Right lobe of liver (tissue), 6 donors: Measurements from ENCODE around the gene GDI1. TPM values are rescaled to one million over a fixed set of nuclear protein-coding genes. Genes with fewer than 3 reads are reported as not detected.
A peak's percentile ranks its signal among the peaks of the same experiment; 100 is the strongest.

ENCODE experiments used
- ATAC-seq, 4 donors: fragments of 200-7000 bp; cut with Tn5 transposase; one replicate each; pipeline ENCODE4 v1.9.1; 2020; ENCODE audit warnings: mild to moderate bottlenecking in 4 of 4, moderate library complexity in 4 of 4
- DNase-seq, 3 donors: peaks; one replicate each; pipeline ENCODE4 v3.0.0-alpha.2; 2020
- H3K27ac ChIP-seq, 3 donors: fragments of 200-600 bp; one replicate each; pipeline ENCODE4 v1.8.0; 2022
- H3K27me3 ChIP-seq, 2 donors: fragments of 200-600 bp; one replicate each; pipeline ENCODE4 v1.8.0; 2022
- H3K36me3 ChIP-seq, 4 donors: fragments of 200-600 bp; sonication (generic) in 1 of 4; one replicate each; pipeline versions ENCODE4 v1.5.1 to v1.8.0; 2017 to 2022; ENCODE audit warnings: control low read depth in 1 of 4
- H3K4me1 ChIP-seq, 4 donors: fragments of 200-600 bp; sonication (generic) in 1 of 4; one replicate each; pipeline versions ENCODE4 v1.5.1 to v1.8.0; 2017 to 2022; ENCODE audit warnings: control low read depth in 1 of 4
- H3K4me3 ChIP-seq, 3 donors: fragments of 200-600 bp; one replicate each; pipeline ENCODE4 v1.8.0; 2022
- H3K9me3 ChIP-seq, 4 donors: fragments of 200-600 bp; sonication (generic) in 1 of 4; one replicate each; pipeline versions ENCODE4 v1.5.1 to v1.8.0; 2017 to 2022; ENCODE audit warnings: control low read depth in 1 of 4
- POLR2A ChIP-seq: fragments of 450-650 bp; IDR thresholded peaks from one replicate; pipeline ENCODE4 v1.6.1; 2017; ENCODE audit warnings: antibody characterized with exemption, mild to moderate bottlenecking
- WGBS: methylation state at CpG from one replicate; pipeline ENCODE4 v1.1.6; 2018; ENCODE audit warnings: low coverage, low lambda C conversion rate; ENCODE audit not compliant: insufficient coverage; ENCODE audit errors: missing lambda C conversion rate; 5-methylcytosine and 5-hydroxymethylcytosine counted together
- intact Hi-C, 2 donors: fragments of 100-400 bp; cut with DNase I; formaldehyde crosslinking; loops; one replicate each; pipeline versions ENCODE4 v1.11.2 to v1.14.1; 2022
- total RNA-seq, 6 experiments: library from RNA; depleted of rRNA in 2 of 6; stranded (reverse); fragments of >200 nt in 2 of 6; fragmentation: NEBNext Ultra II Directional in 3 of 6; extraction: Animal tissue kit (Norgen Biotek cat#: 25700) in 3 of 6; gene quantifications; one replicate each; pipeline versions ENCODE4 v1.1.0 to v1.2.4, GENCODE V29; 2016 to 2023
- TF ChIP-seq, protein P1 (sequence below), 4 donors: fragments of 200-600 bp in 3 of 4; fragments of 450-650 bp in 1 of 4; IDR thresholded peaks; one replicate each; pipeline versions ENCODE4 v1.5.1 to v1.8.0; 2016 to 2022; ENCODE audit warnings: antibody characterized with exemption in 4 of 4, mild to moderate bottlenecking in 2 of 4
- donor health status: DM: no; HTN: yes; CAD: no.
- donor health status: DM: no; HTN: no; CAD: no.
- donor health status: DM: no; HTN: no; CAD: no.
- donor health status: DM: no; HTN: yes; CAD: no.
- donor health status: DM: no; HTN: yes; CAD: no.

The GDI1 gene
- total RNA-seq, 6 experiments from 2014 or later = 26.8 to 37.7 (median 30.9) TPM

DNA sequence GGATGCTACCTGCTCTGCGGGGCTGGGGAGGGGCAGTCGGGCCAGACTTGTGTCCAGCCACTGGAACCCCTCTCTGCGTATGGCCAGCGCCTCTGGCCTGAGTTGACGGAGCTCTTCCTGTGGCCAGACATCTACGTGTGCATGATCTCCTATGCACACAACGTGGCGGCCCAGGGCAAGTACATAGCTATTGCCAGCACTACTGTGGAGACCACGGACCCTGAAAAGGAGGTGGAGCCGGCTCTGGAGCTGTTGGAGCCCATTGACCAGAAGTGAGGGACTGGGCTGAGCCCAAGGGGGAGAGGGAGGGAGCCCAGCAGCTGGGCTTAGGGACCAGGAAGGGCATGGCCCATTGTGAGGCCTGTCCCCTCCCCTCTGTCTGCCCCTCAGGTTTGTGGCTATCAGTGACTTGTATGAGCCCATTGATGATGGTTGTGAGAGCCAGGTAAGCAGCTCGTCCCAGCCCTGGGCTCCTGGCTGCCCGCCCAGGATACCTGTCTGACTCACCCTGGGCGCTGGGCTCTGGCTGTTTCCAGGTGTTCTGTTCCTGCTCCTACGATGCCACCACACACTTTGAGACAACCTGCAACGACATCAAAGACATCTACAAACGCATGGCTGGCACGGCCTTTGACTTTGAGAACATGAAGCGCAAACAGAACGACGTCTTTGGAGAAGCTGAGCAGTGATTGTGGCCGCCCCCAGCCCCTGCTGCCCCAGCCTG lies 5.2 kb downstream of the GDI1 start:
- WGBS = no CpG with 5 or more reads among the region's 21 CpGs
- H3K27me3 ChIP-seq = no peaks in the 10 kb centered on the region
- no peaks in the 10 kb centered on the region for H3K36me3 ChIP-seq
- TF ChIP-seq POLR2A = no peak
- intact Hi-C loops = no loop called here
- no peaks in the 10 kb centered on the region for H3K9me3 ChIP-seq
- H3K27ac ChIP-seq = no peak overlapping the region
- no peak overlapping the region for H3K4me3 ChIP-seq
- ATAC-seq = no peak
- no peak for DNase-seq
- H3K4me1 ChIP-seq = peaks cover 0 to 4% (median 0%) of the 10 kb centered on the region in 4 donors

DNA sequence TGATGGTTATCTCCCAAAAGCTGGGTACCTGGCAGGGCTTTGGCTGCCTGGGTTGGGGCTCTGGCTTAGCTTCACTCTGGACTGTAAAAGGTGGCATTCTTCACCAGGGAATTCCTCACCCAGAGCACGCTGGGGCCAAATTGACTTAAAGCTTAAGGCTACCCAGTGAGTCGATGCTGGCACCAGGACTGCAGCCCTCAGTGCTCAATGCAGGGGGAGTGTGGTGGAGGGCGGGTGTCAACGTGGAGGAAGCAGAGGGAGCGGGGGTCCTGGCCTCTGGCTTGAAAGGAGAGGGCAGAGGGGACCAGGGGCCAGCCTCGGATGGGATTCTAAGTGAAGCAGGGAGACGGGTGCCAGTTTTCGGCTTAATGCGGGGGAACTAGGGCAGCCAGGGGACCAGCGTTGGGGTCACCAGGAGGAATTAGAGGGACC lies 6.5 kb downstream of the GDI1 start:
- Histone ChIP-seq H3K4me1 (peaks cover 0 to 4% (median 0%) of the 10 kb centered on the region in 4 donors), H3K4me3 (peak overlapping the region in 2 of 3 donors; percentile 18 to 64), H3K9me3 (no peaks in the 10 kb centered on the region), H3K27ac (peak overlapping the region in 2 of 3 donors; percentile 47 to 53), H3K36me3 (no peaks in the 10 kb centered on the region), H3K27me3 (no peaks in the 10 kb centered on the region)
- 23% methylated on average over 6 of the region's 10 CpGs for WGBS
- TF ChIP-seq, protein P1, sequence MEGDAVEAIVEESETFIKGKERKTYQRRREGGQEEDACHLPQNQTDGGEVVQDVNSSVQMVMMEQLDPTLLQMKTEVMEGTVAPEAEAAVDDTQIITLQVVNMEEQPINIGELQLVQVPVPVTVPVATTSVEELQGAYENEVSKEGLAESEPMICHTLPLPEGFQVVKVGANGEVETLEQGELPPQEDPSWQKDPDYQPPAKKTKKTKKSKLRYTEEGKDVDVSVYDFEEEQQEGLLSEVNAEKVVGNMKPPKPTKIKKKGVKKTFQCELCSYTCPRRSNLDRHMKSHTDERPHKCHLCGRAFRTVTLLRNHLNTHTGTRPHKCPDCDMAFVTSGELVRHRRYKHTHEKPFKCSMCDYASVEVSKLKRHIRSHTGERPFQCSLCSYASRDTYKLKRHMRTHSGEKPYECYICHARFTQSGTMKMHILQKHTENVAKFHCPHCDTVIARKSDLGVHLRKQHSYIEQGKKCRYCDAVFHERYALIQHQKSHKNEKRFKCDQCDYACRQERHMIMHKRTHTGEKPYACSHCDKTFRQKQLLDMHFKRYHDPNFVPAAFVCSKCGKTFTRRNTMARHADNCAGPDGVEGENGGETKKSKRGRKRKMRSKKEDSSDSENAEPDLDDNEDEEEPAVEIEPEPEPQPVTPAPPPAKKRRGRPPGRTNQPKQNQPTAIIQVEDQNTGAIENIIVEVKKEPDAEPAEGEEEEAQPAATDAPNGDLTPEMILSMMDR (IDR thresholded peaks at IDR 0.05) = no peak
- TF ChIP-seq POLR2A = no peak
- peak in 2 of 4 donors; percentile 5 to 8 for ATAC-seq
- DNase-seq = no peak
- intact Hi-C loops = no loop called here

DNA sequence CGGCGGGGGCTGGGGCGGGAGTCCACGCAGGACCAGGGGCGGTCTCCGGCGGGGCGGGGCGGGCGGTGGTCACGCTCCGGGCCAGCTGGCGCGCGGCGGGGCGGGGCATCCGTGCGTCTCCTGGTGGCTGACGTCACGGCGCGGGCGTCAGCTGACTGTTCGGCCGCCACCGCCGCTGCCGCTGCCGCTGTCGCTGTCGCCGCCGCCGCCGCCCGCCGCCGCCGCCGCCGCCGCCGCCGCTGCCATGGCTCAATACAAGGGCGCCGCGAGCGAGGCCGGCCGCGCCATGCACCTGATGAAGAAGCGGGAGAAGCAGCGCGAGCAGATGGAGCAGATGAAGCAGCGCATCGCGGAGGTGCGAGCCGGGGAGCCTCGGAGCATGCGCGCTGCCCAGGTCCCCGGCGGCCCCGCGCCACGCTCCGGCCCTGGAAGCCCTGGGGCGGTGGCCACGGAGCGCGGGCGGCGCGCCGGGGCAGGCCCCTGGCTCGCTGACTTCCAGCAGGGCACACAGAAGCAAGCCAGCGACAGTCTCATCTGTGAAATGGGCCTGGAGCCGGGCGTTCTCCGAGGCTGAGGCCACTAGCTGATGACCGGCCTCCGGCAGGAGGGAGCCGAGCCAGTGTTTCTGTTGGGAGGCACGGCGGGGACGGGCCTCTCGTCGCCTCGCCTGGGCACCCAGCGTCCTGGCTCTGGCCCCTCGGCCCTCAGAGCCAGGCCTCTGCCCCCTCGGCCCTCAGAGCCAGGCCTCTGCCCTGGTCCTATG lies 7.2 kb downstream of the GDI1 start, which contains the start of gene FAM50A:
Gene FAM50A (plus strand): TSS at position 150 of the 763 bp plus-strand sequence. CDS start 95 bp downstream, at position 245.
- ATAC-seq (peak; percentile 76 to 89 (median 84)), DNase-seq (peak; percentile 82 to 83 (median 82))
- Histone ChIP-seq H3K36me3 (no peaks in the 10 kb centered on the region), H3K27me3 (no peaks in the 10 kb centered on the region), H3K4me3 (peak within 1 kb of the TSS; percentile 54 to 64 (median 60)), H3K4me1 (peaks cover 0 to 4% (median 0%) of the 10 kb centered on the region in 4 donors), H3K9me3 (no peaks in the 10 kb centered on the region), H3K27ac (peak within 1 kb of the TSS; percentile 53 to 66 (median 54))
- 40% methylated on average over 1 of the region's 94 CpGs for WGBS
- intact Hi-C loops = no loop called here
- TF ChIP-seq, protein P1 (IDR thresholded peaks at IDR 0.05) = peak in 1 of 4 donors; percentile 5
- TF ChIP-seq POLR2A = peak; percentile 37

DNA sequence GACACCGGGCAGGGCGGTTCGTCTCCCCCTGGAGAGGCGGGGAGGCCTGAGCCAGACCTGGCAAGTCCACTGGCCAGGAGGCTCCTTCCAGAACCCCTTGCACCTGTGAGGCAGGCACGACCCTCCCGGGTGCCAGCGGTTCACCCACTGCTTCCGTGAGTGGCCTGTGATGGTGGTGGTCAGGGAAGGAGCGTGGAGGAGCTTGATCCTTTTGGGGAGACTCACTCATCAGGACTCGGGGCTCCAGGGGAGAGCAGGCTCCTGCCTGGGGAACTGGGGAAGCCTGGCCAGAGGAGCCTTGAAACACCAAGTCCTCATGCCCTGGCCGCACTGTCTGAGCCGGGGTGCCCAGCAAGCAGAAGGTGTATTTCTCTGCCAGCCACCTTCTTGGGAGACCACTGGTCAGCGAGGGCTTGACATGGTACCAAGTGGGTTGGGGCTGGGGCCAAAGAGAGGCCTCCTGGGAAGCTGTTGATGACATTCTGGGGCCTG lies 7.8 kb downstream of the GDI1 start:
- Histone ChIP-seq H3K9me3 (no peaks in the 10 kb centered on the region), H3K4me1 (peaks cover 0 to 4% (median 0%) of the 10 kb centered on the region in 4 donors), H3K4me3 (peak overlapping the region; percentile 54 to 64 (median 60)), H3K36me3 (no peaks in the 10 kb centered on the region), H3K27ac (peak overlapping the region in 2 of 3 donors; percentile 54 to 66), H3K27me3 (no peaks in the 10 kb centered on the region)
- TF ChIP-seq POLR2A = no peak
- TF ChIP-seq, protein P1 (IDR thresholded peaks at IDR 0.05) = no peak
- ATAC-seq = no peak
- intact Hi-C loops = no loop called here
- WGBS = 55% methylated on average over 2 of the region's 13 CpGs
- no peak for DNase-seq
